Common myeloid progenitor, CD34-positive (primary cell): ENCODE results near the gene GCNT2.

Source experiments
- CTCF ChIA-PET: fragments of 350-600 bp; sonication (Branson Sonifier 250); formaldehyde crosslinking; loops from one replicate; lab custom pipeline; 2021; ENCODE audit warnings: antibody characterized with exemption; lab: Charles Lee
- POLR2A ChIA-PET: fragments of 350-600 bp; sonication (Branson Sonifier 250); formaldehyde crosslinking; loops from one replicate; lab custom pipeline; 2021; ENCODE audit warnings: antibody characterized with exemption; lab: Charles Lee
- DNase-seq, 3 donors: peaks; one replicate each; pipeline versions ENCODE4 v3.0.0 to v3.0.0-alpha.2; 2013
- H3K27ac ChIP-seq, 2 experiments: 1 replicate in 1 of 2; 2 replicates in 1 of 2; pipeline ENCODE4 v1.7.0; 2013; ENCODE audit warnings: inconsistent platforms in 2 of 2, low read length in 2 of 2, mild to moderate bottlenecking in 2 of 2, low read depth in 1 of 2, moderate library complexity in 1 of 2; ENCODE audit not compliant: severe bottlenecking in 2 of 2, insufficient read depth in 1 of 2, poor library complexity in 1 of 2
- H3K27me3 ChIP-seq, 5 experiments: replicated peaks in 2 of 5; 1 replicate in 3 of 5; 2 replicates in 2 of 5; pipeline versions ENCODE4 v1.6.1 to v1.7.0; 2013; ENCODE audit warnings: low read length in 4 of 5, mild to moderate bottlenecking in 2 of 5, moderate library complexity in 2 of 5, inconsistent platforms in 1 of 5; ENCODE audit not compliant: insufficient read depth in 5 of 5, control insufficient read depth in 4 of 5
- H3K36me3 ChIP-seq, 4 experiments: 1 replicate in 2 of 4; 2 replicates in 2 of 4; pipeline versions ENCODE4 v1.6.1 to v1.7.0; 2013; ENCODE audit warnings: low read length in 3 of 4, control low read depth in 1 of 4, mild to moderate bottlenecking in 1 of 4; ENCODE audit not compliant: control insufficient read depth in 4 of 4, insufficient read depth in 4 of 4
- H3K4me1 ChIP-seq, 4 experiments: 1 replicate in 3 of 4; 2 replicates in 1 of 4; pipeline versions ENCODE4 v1.6.1 to v1.7.1; 2013; ENCODE audit warnings: low read length in 3 of 4, mild to moderate bottlenecking in 3 of 4, control low read depth in 1 of 4, inconsistent platforms in 1 of 4, moderate library complexity in 1 of 4; ENCODE audit not compliant: control insufficient read depth in 4 of 4, insufficient read depth in 4 of 4; ENCODE audit errors: control extremely low read depth in 1 of 4
- H3K4me3 ChIP-seq, 7 experiments: 1 replicate in 4 of 7; 2 replicates in 3 of 7; pipeline versions ENCODE4 v1.5.1 to v1.7.0; 2013; ENCODE audit warnings: mild to moderate bottlenecking in 7 of 7, low read length in 6 of 7, moderate library complexity in 6 of 7, inconsistent platforms in 2 of 7, low read depth in 2 of 7, control low read depth in 1 of 7; ENCODE audit not compliant: insufficient read depth in 4 of 7, control insufficient read depth in 1 of 7; ENCODE audit errors: extremely low read depth in 1 of 7
- H3K9me3 ChIP-seq, 5 experiments: 1 replicate in 4 of 5; 2 replicates in 1 of 5; pipeline versions ENCODE4 v1.6.1 to v1.7.1; 2013; ENCODE audit warnings: low read length in 4 of 5, mild to moderate bottlenecking in 2 of 5, inconsistent platforms in 1 of 5, low read depth in 1 of 5, moderate library complexity in 1 of 5; ENCODE audit not compliant: control insufficient read depth in 4 of 5, insufficient read depth in 2 of 5; ENCODE audit errors: control extremely low read depth in 1 of 5
- whole genome bisulfite sequencing: methylation state at CpG from one replicate; pipeline ENCODE4 v1.1.5; 2013; ENCODE audit not compliant: insufficient coverage; 5-methylcytosine and 5-hydroxymethylcytosine counted together

The GCNT2 gene

GRCh38 chr6:10531942-10532341, 10.8 kb downstream of the GCNT2 start:
- ChIA-PET CTCF (interaction anchor here (0.7 to 1.6 kb wide), 4 partner anchors 9 to 24 kb away, joined by 3 to 5 read pairs (median 4); no protein-coding TSS in a partner anchor), POLR2A (interaction anchor here (0.6 kb wide), 1 partner anchor 34 kb away, joined by 3 read pairs; no protein-coding TSS in a partner anchor)
- WGBS = 28% methylated on average over 6 of the region's 9 CpGs
- peaks cover 22 to 88% (median 62%) of the 10 kb centered on the region in 4 experiments for H3K4me1 ChIP-seq
- peak overlapping the region in 1 of 2 experiments; percentile 68 for H3K27ac ChIP-seq
- H3K4me3 ChIP-seq = peak overlapping the region in 5 of 7 experiments; percentile 38 to 86 (median 58)
- H3K27me3 ChIP-seq = no peaks in the 10 kb centered on the region
- peak in 2 of 3 donors; percentile 61 to 71 for DNase-seq
- H3K36me3 ChIP-seq = peaks cover 0 to 2% (median 0%) of the 10 kb centered on the region in 4 experiments
- no peaks in the 10 kb centered on the region for H3K9me3 ChIP-seq

DNA sequence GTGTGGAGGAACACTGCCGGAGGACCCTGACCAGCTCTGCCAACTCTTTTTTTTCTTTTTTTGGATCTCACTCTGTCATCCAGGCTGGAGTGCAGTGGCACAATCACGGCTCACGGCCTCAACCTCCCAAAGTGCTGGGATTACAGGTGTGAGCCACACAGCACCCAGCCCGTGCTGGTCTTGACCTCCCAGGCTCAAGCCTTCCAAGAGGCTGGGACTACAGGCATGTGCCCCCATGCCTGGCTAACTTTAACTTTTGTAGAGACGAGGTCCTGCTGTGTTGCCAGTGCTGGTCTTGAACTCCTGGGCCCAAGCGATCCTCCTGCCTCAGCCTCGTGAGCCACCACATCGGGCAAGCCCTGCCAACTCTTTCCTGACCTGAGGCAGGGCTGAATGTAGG, 11.2 kb downstream of the GCNT2 start:
- WGBS = 93% methylated on average over 8 of the region's 8 CpGs
- CTCF ChIA-PET = interaction anchor here (0.7 to 1.6 kb wide), 5 partner anchors 10 to 23 kb away, joined by 3 to 7 read pairs (median 4); partner anchors contain the start of gene GCNT2
- peaks cover 22 to 86% (median 62%) of the 10 kb centered on the region in 4 experiments for H3K4me1 ChIP-seq
- peak overlapping the region in 4 of 7 experiments; percentile 52 to 86 (median 65) for H3K4me3 ChIP-seq
- POLR2A ChIA-PET = interaction anchor here (0.6 kb wide), 1 partner anchor 34 kb away, joined by 3 read pairs; no protein-coding TSS in a partner anchor
- H3K36me3 ChIP-seq = peaks cover 0 to 5% (median 0%) of the 10 kb centered on the region in 4 experiments
- no peaks in the 10 kb centered on the region for H3K27me3 ChIP-seq
- H3K9me3 ChIP-seq = no peaks in the 10 kb centered on the region
- DNase-seq = no peak
- peak overlapping the region in 1 of 2 experiments; percentile 68 for H3K27ac ChIP-seq

DNA sequence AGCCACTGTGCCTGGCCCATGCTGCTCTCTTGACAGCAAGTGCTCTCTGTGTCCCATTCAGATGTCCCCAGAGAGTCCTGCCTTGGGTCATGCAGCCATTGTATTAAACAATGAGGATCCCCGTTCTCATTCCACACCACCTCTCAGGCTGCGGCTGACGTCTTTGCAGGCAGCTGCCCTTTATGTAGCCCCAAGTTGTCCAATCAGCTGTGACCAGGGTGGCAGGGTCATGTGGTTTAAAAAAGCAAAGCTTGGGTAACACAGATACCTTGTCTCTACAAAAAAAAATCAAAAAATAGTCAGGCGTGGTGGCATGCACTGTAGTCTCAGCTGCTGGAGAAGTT, 13.2 kb downstream of the GCNT2 start:
- WGBS = 100% methylated on average over 2 of the region's 4 CpGs
- Histone ChIP-seq H3K9me3 (no peaks in the 10 kb centered on the region), H3K27me3 (no peaks in the 10 kb centered on the region), H3K27ac (no peak overlapping the region), H3K36me3 (peaks cover 0 to 5% (median 0%) of the 10 kb centered on the region in 4 experiments), H3K4me1 (peaks cover 14 to 68% (median 48%) of the 10 kb centered on the region in 4 experiments), H3K4me3 (peak overlapping the region in 1 of 7 experiments; percentile 76)
- ChIA-PET CTCF (interaction anchor here (1.1 kb wide), 1 partner anchor 24 kb away, joined by 4 read pairs; no protein-coding TSS in a partner anchor), POLR2A (no interaction called here)
- DNase-seq = peak in 1 of 3 donors; percentile 16

DNA sequence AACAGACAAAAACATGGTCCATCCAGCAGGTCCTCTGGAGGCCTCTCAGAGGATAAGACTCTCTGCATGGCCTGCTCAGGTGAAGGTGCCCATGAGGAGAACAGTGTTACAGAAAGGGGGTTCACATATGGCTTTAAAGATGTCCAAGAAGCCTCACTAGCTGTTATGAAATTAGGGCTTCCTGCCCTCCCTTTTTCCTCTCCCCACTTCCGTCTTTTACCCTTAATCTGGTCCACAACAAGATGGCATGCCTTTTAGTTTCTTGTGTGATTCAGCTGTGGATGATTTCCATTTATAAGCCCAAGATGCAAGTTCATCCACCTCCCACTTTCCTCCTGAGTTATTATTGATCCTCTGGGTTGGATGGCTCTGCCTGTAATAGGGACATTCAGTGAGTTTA, 14.0 kb downstream of the GCNT2 start:
- Histone ChIP-seq H3K9me3 (no peaks in the 10 kb centered on the region), H3K27me3 (no peaks in the 10 kb centered on the region), H3K36me3 (peaks cover 0 to 5% (median 0%) of the 10 kb centered on the region in 4 experiments), H3K4me3 (peak overlapping the region in 2 of 7 experiments; percentile 5 to 42), H3K27ac (peak overlapping the region in 1 of 2 experiments; percentile 55), H3K4me1 (peaks cover 10 to 59% (median 44%) of the 10 kb centered on the region in 4 experiments)
- no CpG with 5 or more reads among the region's 1 CpG for WGBS
- ChIA-PET CTCF (interaction anchor here (1.1 kb wide), 1 partner anchor 25 kb away, joined by 4 read pairs; no protein-coding TSS in a partner anchor), POLR2A (no interaction called here)
- peak in 2 of 3 donors; percentile 51 to 78 for DNase-seq

GRCh38 chr6:10537726-10538125, 16.6 kb downstream of the GCNT2 start:
- peaks cover 0 to 7% (median 2%) of the 10 kb centered on the region in 4 experiments for H3K36me3 ChIP-seq
- H3K4me3 ChIP-seq = no peak overlapping the region
- POLR2A ChIA-PET = interaction anchor here (0.6 kb wide), 1 partner anchor 14 kb away, joined by 3 read pairs; no protein-coding TSS in a partner anchor

GRCh38 chr6:10540073-10540746, 19.1 kb downstream of the GCNT2 start:
- H3K9me3 ChIP-seq = no peaks in the 10 kb centered on the region
- peaks cover 0 to 7% (median 2%) of the 10 kb centered on the region in 4 experiments for H3K36me3 ChIP-seq
- ChIA-PET POLR2A (no interaction called here), CTCF (no interaction called here)
- H3K27me3 ChIP-seq = no peaks in the 10 kb centered on the region
- H3K4me3 ChIP-seq = no peak overlapping the region
- H3K4me1 ChIP-seq = peaks cover 4 to 16% (median 9%) of the 10 kb centered on the region in 4 experiments
- H3K27ac ChIP-seq = no peak overlapping the region
- DNase-seq = no peak
- WGBS = 96% methylated on average over 4 of the region's 4 CpGs

More at GRCh38 chr6:10537726-10538125, 16.6 kb downstream of the GCNT2 start:
- no peak for DNase-seq
- no peaks in the 10 kb centered on the region for H3K9me3 ChIP-seq
- no peak overlapping the region for H3K27ac ChIP-seq
- CTCF ChIA-PET = interaction anchor here (1.5 kb wide), 1 partner anchor 13 kb away, joined by 5 read pairs; no protein-coding TSS in a partner anchor
- peaks cover 8 to 40% (median 29%) of the 10 kb centered on the region in 4 experiments for H3K4me1 ChIP-seq
- WGBS = 100% methylated on average over 1 of the region's 5 CpGs
- H3K27me3 ChIP-seq = no peaks in the 10 kb centered on the region
